ENCODE measurements around the gene DGKD. TPM values are rescaled to one million over a fixed set of nuclear protein-coding genes. Genes with fewer than 3 reads are reported as not detected.

The DGKD gene
- total RNA-seq, 3 donors from 2014 or later: 17.1 to 41.3 (median 37.3) TPM

GRCh38 chr2:233407771-233408181, 53.5 kb downstream of the DGKD start:
- no peaks in the 10 kb centered on the region for H3K27me3 ChIP-seq
- H3K9me3 ChIP-seq: peaks cover 0 to 14% of the 10 kb centered on the region in 2 donors
- intact Hi-C loops (cut with DNase I; ENCODE audit: low total_unique reads): no loop called here
- H3K36me3 ChIP-seq: no peaks in the 10 kb centered on the region
- no peak for TF ChIP-seq CTCF (IDR thresholded peaks at IDR 0.05)
- TF ChIP-seq POLR2AphosphoS5 (IDR thresholded peaks at IDR 0.05): no peak
- TF ChIP-seq POLR2A (IDR thresholded peaks at IDR 0.05): no peak
- no peak overlapping the region for H3K4me3 ChIP-seq
- H3K4me1 ChIP-seq: no peaks in the 10 kb centered on the region
- no peak for DNase-seq (ENCODE audit: low spot score in 2 of 2)
- H3K27ac ChIP-seq: peak overlapping the region in 1 of 2 donors; percentile 20

GRCh38 chr2:233408366-233409285, 54.3 kb downstream of the DGKD start:
- Histone ChIP-seq H3K4me1 (no peaks in the 10 kb centered on the region), H3K9me3 (peaks cover 0 to 14% of the 10 kb centered on the region in 2 donors), H3K4me3 (no peak overlapping the region), H3K36me3 (no peaks in the 10 kb centered on the region), H3K27ac (no peak overlapping the region), H3K27me3 (no peaks in the 10 kb centered on the region)
- peak in 1 of 2 donors; percentile 13 for DNase-seq (ENCODE audit: low spot score in 2 of 2)
- TF ChIP-seq POLR2AphosphoS5 (IDR thresholded peaks at IDR 0.05) (no peak), CTCF (IDR thresholded peaks at IDR 0.05) (no peak), POLR2A (IDR thresholded peaks at IDR 0.05) (no peak)
- intact Hi-C loops (cut with DNase I; ENCODE audit: low total_unique reads): no loop called here

GRCh38 chr2:233409286-233409991, 55.1 kb downstream of the DGKD start:
- TF ChIP-seq POLR2A (IDR thresholded peaks at IDR 0.05): no peak
- TF ChIP-seq CTCF (IDR thresholded peaks at IDR 0.05): no peak
- TF ChIP-seq POLR2AphosphoS5 (IDR thresholded peaks at IDR 0.05): no peak
- H3K27me3 ChIP-seq: no peaks in the 10 kb centered on the region
- H3K36me3 ChIP-seq: no peaks in the 10 kb centered on the region
- H3K4me3 ChIP-seq: no peak overlapping the region
- no peak overlapping the region for H3K27ac ChIP-seq
- H3K9me3 ChIP-seq: peaks cover 0 to 14% of the 10 kb centered on the region in 2 donors
- intact Hi-C loops (cut with DNase I; ENCODE audit: low total_unique reads): no loop called here
- H3K4me1 ChIP-seq: peaks cover 0 to 5% of the 10 kb centered on the region in 2 donors
- no peak for DNase-seq (ENCODE audit: low spot score in 2 of 2)

- intact Hi-C loops (cut with DNase I; ENCODE audit: low total_unique reads): no loop called here
- H3K27me3 ChIP-seq: no peaks in the 10 kb centered on the region
- no peak for TF ChIP-seq POLR2A (IDR thresholded peaks at IDR 0.05)
- no peak for TF ChIP-seq POLR2AphosphoS5 (IDR thresholded peaks at IDR 0.05)
- no peak for TF ChIP-seq CTCF (IDR thresholded peaks at IDR 0.05)
- no peak overlapping the region for H3K27ac ChIP-seq
- peaks cover 0 to 7% of the 10 kb centered on the region in 2 donors for H3K4me1 ChIP-seq
- no peak overlapping the region for H3K4me3 ChIP-seq
- peaks cover 0 to 14% of the 10 kb centered on the region in 2 donors for H3K9me3 ChIP-seq
- no peak for DNase-seq (ENCODE audit: low spot score in 2 of 2)
- H3K36me3 ChIP-seq: no peaks in the 10 kb centered on the region
Observed at GRCh38 chr2:233410196-233410760, 56.0 kb downstream of the DGKD start.
